Activated naive CD8-positive, alpha-beta T cell treated with anti-CD3 and anti-CD28 coated beads, Interleukin-2, amount 50 U/mL, for 24 hours (primary cell): ENCODE results near the gene VSX2.

Source experiments
- ATAC-seq: fragments of 150-1000 bp; cut with Tn5 transposase; one replicate; pipeline ENCODE4 v1.10.0; 2021
- DNase-seq: peaks from one replicate; pipeline ENCODE4 v3.0.0; 2021
- H3K27ac Mint-ChIP-seq: one replicate; pipeline ENCODE4 v1.8.0; 2021; ENCODE audit warnings: mild to moderate bottlenecking, mixed read lengths
- H3K27me3 Mint-ChIP-seq: one replicate; pipeline ENCODE4 v1.8.0; 2021; ENCODE audit warnings: mixed read lengths
- H3K36me3 Mint-ChIP-seq: one replicate; pipeline ENCODE4 v1.8.0; 2021; ENCODE audit warnings: low read depth, mixed read lengths
- H3K4me1 Mint-ChIP-seq: one replicate; pipeline ENCODE4 v1.8.0; 2021; ENCODE audit warnings: mixed read lengths
- H3K4me3 Mint-ChIP-seq: one replicate; pipeline ENCODE4 v1.8.0; 2021; ENCODE audit warnings: mild to moderate bottlenecking, moderate library complexity, mixed read lengths
- H3K9me3 Mint-ChIP-seq: one replicate; pipeline ENCODE4 v1.8.0; 2021; ENCODE audit warnings: mixed read lengths

The VSX2 gene

DNA sequence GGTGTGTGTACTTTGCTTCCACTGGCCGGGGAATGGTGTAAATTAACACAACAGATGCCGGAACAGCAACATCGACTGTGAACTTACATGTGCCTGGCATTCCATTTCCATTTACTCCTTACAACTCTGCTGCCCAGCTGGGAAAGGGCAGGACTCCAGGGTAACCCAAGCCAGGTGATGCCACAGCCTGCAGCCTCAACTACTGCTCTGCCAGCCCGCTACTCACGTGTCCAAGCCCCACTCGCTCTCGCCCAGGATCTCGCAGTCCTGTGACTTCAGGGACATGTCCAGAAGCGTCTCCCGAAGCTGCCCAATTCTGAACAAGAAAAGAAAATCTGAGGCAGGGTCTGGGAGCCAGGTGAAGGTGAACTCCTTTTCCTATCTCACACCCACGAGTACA, 52.8 kb downstream of the VSX2 start:
- Mint-ChIP-seq H3K4me3 (no peak overlapping the region), H3K27ac (no peak overlapping the region), H3K4me1 (no peaks in the 10 kb centered on the region), H3K9me3 (no peaks in the 10 kb centered on the region), H3K36me3 (peaks cover 14% of the 10 kb centered on the region), H3K27me3 (no peaks in the 10 kb centered on the region)
- DNase-seq (no peak), ATAC-seq (no peak)

DNA sequence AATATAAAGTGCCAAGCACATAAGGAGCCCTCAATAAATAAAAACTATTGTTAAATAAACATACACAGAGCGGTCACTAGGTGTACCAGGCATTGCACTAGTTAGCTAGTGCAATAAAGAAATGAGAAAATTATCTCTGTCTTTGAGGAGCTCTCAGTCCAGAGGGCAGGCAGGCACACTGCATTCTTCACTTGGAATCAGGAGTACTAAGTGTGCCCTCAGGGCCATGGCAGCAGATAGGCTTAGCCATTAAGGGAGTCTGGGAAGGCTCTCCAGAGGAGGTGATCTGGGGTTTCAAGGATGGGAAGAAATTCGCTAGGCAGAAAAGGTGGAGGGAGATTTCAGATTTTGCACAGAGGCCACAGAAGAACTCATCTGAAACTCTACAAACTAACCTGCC, 54.4 kb downstream of the VSX2 start:
- Mint-ChIP-seq H3K27ac (no peak overlapping the region), H3K4me1 (peaks cover 6% of the 10 kb centered on the region)

DNA sequence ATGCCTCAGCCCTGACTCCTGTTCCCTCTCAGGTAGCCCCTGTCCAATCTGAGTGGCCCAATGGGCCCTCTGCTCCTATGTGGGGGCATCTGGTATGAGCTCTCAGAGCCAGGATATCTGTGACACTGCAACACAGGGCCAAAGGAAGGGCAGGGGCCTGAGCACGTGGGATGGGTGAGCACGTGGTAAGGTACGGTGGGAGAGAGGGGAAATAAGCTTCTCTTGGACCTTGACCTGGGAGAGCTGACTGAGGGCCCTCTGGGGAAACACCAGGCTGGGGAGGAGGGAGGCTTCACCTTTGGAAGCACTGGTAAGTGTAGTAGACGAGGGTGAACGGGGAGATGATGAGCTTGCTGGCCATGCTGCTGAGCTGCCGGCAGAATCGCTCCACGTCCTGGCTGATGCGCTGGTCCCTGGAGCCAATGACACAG, 56.8 kb downstream of the VSX2 start:
- H3K27ac Mint-ChIP-seq, result no peak overlapping the region
- no peak for ATAC-seq
- no peak overlapping the region for H3K4me3 Mint-ChIP-seq
- H3K4me1 Mint-ChIP-seq, result peaks cover 10% of the 10 kb centered on the region
- no peak for DNase-seq
- H3K9me3 Mint-ChIP-seq, result no peaks in the 10 kb centered on the region
- peaks cover 14% of the 10 kb centered on the region for H3K36me3 Mint-ChIP-seq
- no peaks in the 10 kb centered on the region for H3K27me3 Mint-ChIP-seq

More for the DNA sequence above, 54.4 kb downstream of the VSX2 start:
- Mint-ChIP-seq H3K4me3 (no peak overlapping the region), H3K27me3 (no peaks in the 10 kb centered on the region), H3K9me3 (no peaks in the 10 kb centered on the region), H3K36me3 (peaks cover 17% of the 10 kb centered on the region)
- ATAC-seq, result no peak
- DNase-seq, result no peak

DNA sequence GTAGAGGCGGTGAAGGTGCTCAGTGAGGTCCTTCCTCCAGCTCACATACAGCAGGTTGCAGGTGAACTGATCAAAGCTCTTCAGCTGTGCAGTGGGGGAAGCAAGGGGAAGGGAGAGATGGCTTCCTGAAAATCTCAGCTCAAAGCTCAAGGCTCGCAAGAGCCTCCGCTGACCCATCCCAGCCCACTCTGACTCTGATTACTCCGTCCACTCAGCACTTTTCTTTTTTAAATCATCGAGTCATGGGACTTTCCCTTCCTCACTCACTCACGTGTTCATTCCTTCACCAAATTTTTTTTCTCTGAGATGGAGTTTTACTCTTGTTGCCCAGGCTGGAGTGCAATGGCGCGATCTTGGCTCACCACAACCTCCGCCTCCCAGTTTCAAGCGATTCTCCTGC, 58.7 kb downstream of the VSX2 start:
- no peaks in the 10 kb centered on the region for H3K9me3 Mint-ChIP-seq
- DNase-seq (no peak), ATAC-seq (no peak)
- H3K4me1 Mint-ChIP-seq, result peaks cover 22% of the 10 kb centered on the region
- H3K27me3 Mint-ChIP-seq, result no peaks in the 10 kb centered on the region
- no peak overlapping the region for H3K27ac Mint-ChIP-seq
- peaks cover 9% of the 10 kb centered on the region for H3K36me3 Mint-ChIP-seq
- no peak overlapping the region for H3K4me3 Mint-ChIP-seq

DNA sequence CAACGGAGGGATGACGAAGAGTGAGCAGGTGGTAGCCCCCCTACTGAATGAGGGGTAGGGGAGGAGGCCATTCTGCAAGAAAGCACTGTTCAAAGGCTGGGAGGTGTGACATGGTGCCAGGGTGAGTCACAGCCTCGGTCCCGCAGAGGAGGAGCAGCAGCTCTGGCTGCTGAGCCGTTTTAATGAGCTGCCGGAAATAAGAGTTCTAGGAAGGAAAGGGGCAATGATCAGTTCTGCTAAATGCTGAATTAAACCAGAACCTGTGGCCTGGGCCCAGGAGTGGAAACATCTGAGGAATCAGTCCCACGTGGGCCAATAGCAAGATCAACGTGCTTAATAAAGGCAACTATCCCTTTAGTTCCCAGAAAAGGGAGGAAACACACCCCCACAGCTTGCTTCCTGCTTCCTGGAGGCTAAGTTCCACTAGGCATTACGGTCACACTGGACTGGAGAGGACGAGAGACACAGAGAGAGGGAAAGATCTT, 59.9 kb downstream of the VSX2 start:
- Mint-ChIP-seq H3K27ac (peak overlapping the region; percentile 9), H3K27me3 (no peaks in the 10 kb centered on the region), H3K9me3 (no peaks in the 10 kb centered on the region), H3K4me3 (no peak overlapping the region), H3K4me1 (peaks cover 29% of the 10 kb centered on the region), H3K36me3 (peaks cover 9% of the 10 kb centered on the region)
- DNase-seq (no peak), ATAC-seq (no peak)

DNA sequence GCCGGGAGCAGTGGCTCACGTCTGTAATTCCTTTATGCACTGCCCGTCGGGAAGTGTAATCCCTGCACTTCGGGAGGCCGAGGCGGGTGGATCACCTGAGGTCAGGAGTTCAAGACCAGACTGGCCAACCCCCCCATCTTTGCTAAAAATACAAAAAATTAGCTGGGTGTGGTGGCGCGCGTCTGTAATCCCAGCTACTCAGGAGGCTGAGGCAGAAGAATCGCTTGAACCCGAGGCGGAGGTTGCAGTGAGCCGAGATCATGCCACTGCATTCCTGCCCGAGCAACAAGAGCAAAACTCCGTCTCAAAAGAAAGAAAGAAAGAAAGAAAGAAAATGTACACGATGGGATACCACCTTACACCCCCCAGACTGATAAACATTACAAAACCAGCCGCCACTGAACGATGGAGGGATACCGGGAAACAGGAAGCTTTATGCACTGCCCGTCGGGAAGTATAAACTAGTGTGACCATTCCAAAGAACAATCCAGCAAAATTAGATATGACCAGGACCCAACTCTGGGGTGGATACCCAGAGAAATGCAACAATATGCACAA, 62.4 kb downstream of the VSX2 start:
- ATAC-seq (no peak), DNase-seq (no peak)
- Mint-ChIP-seq H3K4me3 (peak overlapping the region; percentile 99), H3K27me3 (no peaks in the 10 kb centered on the region), H3K27ac (peak overlapping the region; percentile 93), H3K4me1 (peaks cover 29% of the 10 kb centered on the region), H3K9me3 (no peaks in the 10 kb centered on the region), H3K36me3 (peaks cover 9% of the 10 kb centered on the region)

DNA sequence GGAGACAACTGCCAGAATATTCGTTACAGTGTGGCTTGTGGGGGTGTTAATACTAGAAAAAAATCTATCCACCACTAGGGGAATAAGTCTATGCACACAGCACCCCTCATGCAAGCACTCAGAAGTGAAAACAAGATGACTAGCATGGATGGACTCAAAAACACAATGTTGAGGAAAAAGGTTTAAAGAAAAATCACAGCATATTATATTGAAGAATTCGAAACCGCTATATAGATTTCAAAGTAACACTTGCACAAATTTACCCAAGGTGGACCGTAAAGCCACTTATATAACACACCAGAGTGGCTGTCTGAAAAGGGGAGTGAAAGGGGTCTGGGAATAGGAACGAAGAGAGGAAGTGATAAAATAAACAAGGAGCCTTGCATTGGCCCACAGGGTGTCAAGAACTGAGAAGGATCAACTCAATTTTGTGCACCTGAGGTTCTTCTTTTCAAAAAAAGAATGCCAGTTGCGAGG, 62.9 kb downstream of the VSX2 start:
- ATAC-seq (peak; percentile 67), DNase-seq (no peak)
- H3K4me1 Mint-ChIP-seq, result peaks cover 29% of the 10 kb centered on the region
- H3K36me3 Mint-ChIP-seq, result peaks cover 9% of the 10 kb centered on the region
- no peaks in the 10 kb centered on the region for H3K27me3 Mint-ChIP-seq
- no peaks in the 10 kb centered on the region for H3K9me3 Mint-ChIP-seq
- H3K4me3 Mint-ChIP-seq, result peak overlapping the region; percentile 99
- peak overlapping the region; percentile 93 for H3K27ac Mint-ChIP-seq

DNA sequence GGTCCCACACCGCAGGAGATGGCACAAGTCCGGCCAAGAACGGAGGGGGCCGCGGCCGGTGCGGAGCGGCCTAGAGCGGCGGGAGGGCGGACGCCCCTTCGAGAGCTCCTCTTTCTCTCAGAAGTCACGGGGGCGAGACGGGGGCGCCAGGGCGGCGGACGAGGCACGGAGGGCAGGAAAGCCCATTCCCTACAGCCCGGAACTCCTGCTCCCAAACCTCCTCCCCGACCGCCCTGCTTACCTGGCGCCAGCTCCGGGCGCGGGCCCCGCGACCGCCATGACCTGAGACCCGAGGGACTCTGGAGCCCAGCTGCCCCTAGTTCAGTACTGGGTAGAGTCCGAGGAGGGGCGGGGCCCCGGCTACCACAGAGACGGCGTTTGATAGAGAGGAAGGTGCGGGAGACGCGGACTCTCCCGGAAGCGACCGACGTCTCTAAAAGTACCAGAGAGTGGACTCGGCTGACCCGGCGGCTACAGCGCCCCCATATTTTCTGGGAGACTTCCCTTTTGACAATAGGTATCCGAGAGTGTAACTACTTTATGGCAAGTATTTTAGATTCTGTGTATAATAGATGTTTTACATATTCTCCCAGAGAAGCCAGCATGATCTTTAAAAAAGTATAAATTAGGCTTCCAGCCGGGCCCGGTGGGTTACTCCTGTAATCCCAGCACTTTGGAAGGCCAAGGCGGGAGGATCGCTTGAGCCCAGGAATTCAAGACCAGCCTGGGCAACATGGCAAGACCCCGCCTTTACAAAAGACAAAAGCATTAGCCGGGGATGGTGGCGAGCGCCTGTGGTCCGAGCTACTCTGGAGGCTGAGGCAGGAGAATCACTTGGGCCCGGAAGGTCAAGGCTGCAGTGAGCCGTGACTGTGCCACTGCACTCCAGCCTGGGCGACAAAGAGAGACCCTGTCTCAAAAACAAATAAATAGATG, 63.7 kb downstream of the VSX2 start, which contains the start of gene ABCD4:
Gene ABCD4, minus strand, starts transcription at position 301 of the 936 bp plus-strand sequence. Its CDS starts 22 bp downstream, at position 279.
- DNase-seq (peak; percentile 94), ATAC-seq (peak; percentile 99)
- Mint-ChIP-seq H3K4me3 (peak within 1 kb of the TSS; percentile 99), H3K4me1 (peaks cover 26% of the 10 kb centered on the region), H3K27ac (peak within 1 kb of the TSS; percentile 93), H3K36me3 (peaks cover 9% of the 10 kb centered on the region), H3K9me3 (no peaks in the 10 kb centered on the region), H3K27me3 (no peaks in the 10 kb centered on the region)

DNA sequence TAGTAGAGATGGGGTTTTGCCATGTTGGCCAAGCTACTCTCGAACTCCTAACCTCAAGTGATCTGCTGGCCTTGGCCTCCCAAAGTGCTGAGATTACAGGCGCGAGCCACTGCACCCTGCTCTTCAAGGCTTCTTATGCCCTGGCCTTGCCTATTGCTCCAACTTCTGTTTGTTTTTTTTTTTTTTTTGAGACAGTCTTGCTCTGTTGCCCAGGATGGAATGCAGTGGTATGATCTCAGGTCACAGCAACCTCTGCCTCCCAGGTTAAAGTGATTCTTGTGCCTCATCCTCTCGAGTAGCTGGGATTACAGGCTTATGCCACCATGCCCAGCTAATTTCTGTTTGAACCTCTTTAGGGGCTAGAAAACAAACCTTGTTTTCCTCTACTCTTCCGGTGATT, 69.4 kb downstream of the VSX2 start:
- H3K4me3 Mint-ChIP-seq, result no peak overlapping the region
- no peaks in the 10 kb centered on the region for H3K36me3 Mint-ChIP-seq
- H3K27me3 Mint-ChIP-seq, result no peaks in the 10 kb centered on the region
- H3K4me1 Mint-ChIP-seq, result no peaks in the 10 kb centered on the region
- no peak overlapping the region for H3K27ac Mint-ChIP-seq
- DNase-seq (no peak), ATAC-seq (no peak)
- H3K9me3 Mint-ChIP-seq, result no peaks in the 10 kb centered on the region

DNA sequence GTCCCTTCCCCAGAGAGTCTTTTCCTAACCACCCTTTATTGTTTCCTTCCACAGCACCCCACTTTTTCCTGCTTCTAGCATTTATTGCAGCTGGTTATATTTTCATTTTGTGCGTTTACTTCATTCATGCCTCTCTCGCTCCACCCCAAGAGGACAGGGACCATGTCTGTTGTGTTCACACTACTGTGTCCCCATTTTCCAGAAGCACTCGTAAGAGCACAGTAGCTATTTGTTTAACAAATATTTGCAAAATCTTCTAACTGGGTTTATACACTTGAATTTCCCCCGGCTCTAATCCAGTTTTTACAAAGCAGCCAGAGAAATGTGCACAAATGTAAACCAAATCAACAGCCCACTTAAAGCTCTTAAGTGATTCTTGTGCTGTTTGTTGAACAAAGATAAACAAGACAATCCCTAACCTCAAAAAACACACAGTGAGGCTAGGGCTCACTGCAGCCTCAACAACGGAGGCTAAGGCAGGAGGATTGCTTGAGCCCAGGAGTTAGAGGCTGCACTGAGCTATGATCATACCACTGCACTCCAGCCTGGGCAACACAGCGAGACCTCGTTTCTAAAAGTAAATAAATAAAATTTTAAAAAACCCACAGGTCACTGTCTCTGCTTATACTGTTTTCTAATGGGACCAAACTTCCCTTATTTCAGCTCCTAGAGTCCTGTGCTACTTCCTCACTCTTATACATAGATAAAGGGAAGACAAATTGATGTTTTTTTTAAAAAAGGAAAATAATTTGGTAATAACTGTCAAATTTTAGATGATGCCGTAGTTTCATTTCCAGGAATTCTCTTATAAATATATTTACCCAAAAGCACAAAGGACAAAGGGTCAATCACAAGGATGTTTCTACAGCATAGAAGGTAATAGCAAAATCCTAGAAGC, 70.1 kb downstream of the VSX2 start:
- Mint-ChIP-seq H3K27me3 (no peaks in the 10 kb centered on the region), H3K4me1 (no peaks in the 10 kb centered on the region), H3K9me3 (no peaks in the 10 kb centered on the region), H3K27ac (no peak overlapping the region), H3K4me3 (no peak overlapping the region), H3K36me3 (no peaks in the 10 kb centered on the region)
- ATAC-seq (no peak), DNase-seq (no peak)

DNA sequence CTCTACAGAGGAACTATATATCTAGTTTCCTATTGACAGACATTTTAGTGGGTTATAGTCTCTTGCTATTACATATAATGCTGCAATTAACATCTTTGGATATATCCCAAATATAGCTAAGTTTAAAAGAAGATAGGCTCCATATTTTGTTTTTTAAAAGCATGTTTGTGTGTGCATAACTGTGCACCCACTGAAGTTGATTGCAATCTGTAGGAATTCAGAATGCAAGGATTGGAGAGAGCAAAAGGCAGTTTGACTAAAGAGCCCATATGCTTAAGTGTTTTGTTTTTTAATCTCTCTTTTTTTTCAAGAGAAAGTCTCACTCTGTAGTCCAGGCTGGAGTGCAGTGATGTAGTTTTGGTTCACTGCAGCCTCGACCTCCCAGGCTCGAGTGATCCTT, 72.9 kb downstream of the VSX2 start:
- no peak for ATAC-seq
- peaks cover 2% of the 10 kb centered on the region for H3K27me3 Mint-ChIP-seq
- no peaks in the 10 kb centered on the region for H3K36me3 Mint-ChIP-seq
- no peaks in the 10 kb centered on the region for H3K9me3 Mint-ChIP-seq
- no peaks in the 10 kb centered on the region for H3K4me1 Mint-ChIP-seq
- no peak overlapping the region for H3K4me3 Mint-ChIP-seq
- no peak for DNase-seq
- no peak overlapping the region for H3K27ac Mint-ChIP-seq
